Left lung (tissue), 10 donors: ENCODE measurements around the gene OPCML. TPM values are rescaled to one million over a fixed set of nuclear protein-coding genes. Genes with fewer than 3 reads are reported as not detected.

ENCODE experiments used
- ATAC-seq: fragments of 200-7000 bp; cut with Tn5 transposase; one replicate; pipeline ENCODE4 v1.9.1; 2020; ENCODE audit warnings: moderate library complexity
- DNase-seq, 4 donors: peaks; one replicate each; pipeline ENCODE4 v3.0.0-alpha.2; 2013 to 2020
- H3K27ac ChIP-seq, 2 donors: fragments of 200-600 bp; sonication (generic) in 1 of 2; one replicate each; pipeline versions ENCODE4 v1.5.0 to v1.8.0; 2020 to 2021
- H3K27me3 ChIP-seq, 2 donors: fragments of 200-600 bp; sonication (generic) in 1 of 2; one replicate each; pipeline versions ENCODE4 v1.5.0 to v1.8.0; 2020 to 2021
- H3K36me3 ChIP-seq, 2 donors: fragments of 200-600 bp; sonication (generic) in 1 of 2; one replicate each; pipeline versions ENCODE4 v1.5.0 to v1.8.0; 2020 to 2021
- H3K4me1 ChIP-seq, 2 donors: fragments of 200-600 bp; one replicate each; pipeline ENCODE4 v1.8.0; 2021
- H3K4me3 ChIP-seq, 2 donors: fragments of 200-600 bp; sonication (generic) in 1 of 2; one replicate each; pipeline versions ENCODE4 v1.5.0 to v1.8.0; 2020 to 2021; ENCODE audit warnings: mild to moderate bottlenecking in 1 of 2
- H3K9me3 ChIP-seq, 2 donors: fragments of 200-600 bp; sonication (generic) in 1 of 2; one replicate each; pipeline versions ENCODE4 v1.5.0 to v1.8.0; 2020 to 2021
- intact Hi-C, 2 donors: fragments of 100-400 bp; cut with DNase I; formaldehyde crosslinking; loops; one replicate each; pipeline versions ENCODE4 v1.11.2 to v1.14.2; 2022
- polyA plus RNA-seq, 6 donors: library from polyadenylated mRNA; unstranded; fragments of 120-200 nt; gene quantifications; one replicate each; pipeline ENCODE4 v1.2.1, GENCODE V29; 2013; ENCODE audit not compliant: insufficient read length in 6 of 6
- total RNA-seq, 2 donors: library from RNA; stranded (reverse); fragmentation: NEBNext Ultra II Directional; extraction: Animal tissue kit (Norgen Biotek cat#: 25700); gene quantifications; one replicate each; pipeline ENCODE4 v1.2.1, GENCODE V29; 2021
- TF ChIP-seq, protein P1 (sequence below), 2 donors: fragments of 200-600 bp; sonication (generic) in 1 of 2; IDR thresholded peaks; one replicate each; pipeline versions ENCODE4 v1.5.0 to v1.8.0; 2021; ENCODE audit warnings: antibody characterized with exemption in 2 of 2
- donor health status: DM: no; HTN: yes; CAD: no.
- donor health status: DM: no; HTN: no; CAD: no.

OPCML gene
- total and polyA plus RNA-seq, 8 donors, result 0.98 to 5.3 (median 1.9) TPM; not detected in 2

DNA sequence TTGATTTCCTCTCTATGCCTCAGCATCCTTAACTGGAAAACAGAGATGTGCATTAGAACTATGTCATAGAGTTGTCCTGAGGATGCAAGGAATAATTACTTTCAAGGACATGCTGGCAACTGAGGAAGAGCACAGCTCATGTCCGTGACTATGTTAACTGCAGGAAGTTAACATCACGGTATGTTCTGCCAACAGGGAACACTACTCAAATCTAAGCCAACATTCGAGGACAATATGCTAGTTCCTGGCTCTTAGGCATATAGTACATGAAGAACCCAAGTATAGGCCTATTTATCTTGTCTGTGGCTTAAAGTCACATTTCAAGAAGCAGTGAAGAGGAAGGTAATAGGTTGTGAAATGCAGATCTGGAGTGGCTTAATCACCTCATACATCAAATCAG, 1032.6 kb downstream of the OPCML start:
- Histone ChIP-seq H3K4me1 (no peaks in the 10 kb centered on the region), H3K27ac (no peak overlapping the region), H3K4me3 (no peak overlapping the region), H3K9me3 (no peaks in the 10 kb centered on the region), H3K36me3 (no peaks in the 10 kb centered on the region), H3K27me3 (no peaks in the 10 kb centered on the region)
- ATAC-seq (no peak), DNase-seq (no peak)
- intact Hi-C loops, result no loop called here
- TF ChIP-seq, protein P1, sequence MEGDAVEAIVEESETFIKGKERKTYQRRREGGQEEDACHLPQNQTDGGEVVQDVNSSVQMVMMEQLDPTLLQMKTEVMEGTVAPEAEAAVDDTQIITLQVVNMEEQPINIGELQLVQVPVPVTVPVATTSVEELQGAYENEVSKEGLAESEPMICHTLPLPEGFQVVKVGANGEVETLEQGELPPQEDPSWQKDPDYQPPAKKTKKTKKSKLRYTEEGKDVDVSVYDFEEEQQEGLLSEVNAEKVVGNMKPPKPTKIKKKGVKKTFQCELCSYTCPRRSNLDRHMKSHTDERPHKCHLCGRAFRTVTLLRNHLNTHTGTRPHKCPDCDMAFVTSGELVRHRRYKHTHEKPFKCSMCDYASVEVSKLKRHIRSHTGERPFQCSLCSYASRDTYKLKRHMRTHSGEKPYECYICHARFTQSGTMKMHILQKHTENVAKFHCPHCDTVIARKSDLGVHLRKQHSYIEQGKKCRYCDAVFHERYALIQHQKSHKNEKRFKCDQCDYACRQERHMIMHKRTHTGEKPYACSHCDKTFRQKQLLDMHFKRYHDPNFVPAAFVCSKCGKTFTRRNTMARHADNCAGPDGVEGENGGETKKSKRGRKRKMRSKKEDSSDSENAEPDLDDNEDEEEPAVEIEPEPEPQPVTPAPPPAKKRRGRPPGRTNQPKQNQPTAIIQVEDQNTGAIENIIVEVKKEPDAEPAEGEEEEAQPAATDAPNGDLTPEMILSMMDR (IDR thresholded peaks at IDR 0.05), result no peak

DNA sequence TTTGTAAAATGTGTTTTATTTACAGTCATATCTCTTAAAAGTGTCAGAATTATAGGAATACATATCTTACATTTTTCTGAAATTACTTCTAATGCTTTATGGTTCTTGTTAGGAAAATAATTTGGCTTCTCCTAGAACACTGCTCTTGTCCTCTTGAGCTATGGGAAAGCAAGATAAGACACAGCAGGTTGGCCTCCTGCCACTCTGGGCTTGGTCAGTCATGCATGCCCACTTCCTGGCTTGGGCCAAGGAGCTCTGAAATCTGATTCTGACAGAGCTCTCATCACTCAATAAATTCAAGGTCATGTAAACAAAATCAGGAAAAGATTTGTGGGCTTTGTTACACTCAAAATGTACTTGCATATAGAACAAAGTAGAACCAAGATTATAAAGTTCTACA, 1036.0 kb downstream of the OPCML start:
- no peak overlapping the region for H3K4me3 ChIP-seq
- ATAC-seq (no peak), DNase-seq (no peak)
- TF ChIP-seq, protein P1 (IDR thresholded peaks at IDR 0.05), result no peak
- H3K9me3 ChIP-seq, result no peaks in the 10 kb centered on the region
- H3K27ac ChIP-seq, result no peak overlapping the region
- H3K4me1 ChIP-seq, result no peaks in the 10 kb centered on the region
- intact Hi-C loops, result no loop called here
- H3K27me3 ChIP-seq, result no peaks in the 10 kb centered on the region
- H3K36me3 ChIP-seq, result no peaks in the 10 kb centered on the region

DNA sequence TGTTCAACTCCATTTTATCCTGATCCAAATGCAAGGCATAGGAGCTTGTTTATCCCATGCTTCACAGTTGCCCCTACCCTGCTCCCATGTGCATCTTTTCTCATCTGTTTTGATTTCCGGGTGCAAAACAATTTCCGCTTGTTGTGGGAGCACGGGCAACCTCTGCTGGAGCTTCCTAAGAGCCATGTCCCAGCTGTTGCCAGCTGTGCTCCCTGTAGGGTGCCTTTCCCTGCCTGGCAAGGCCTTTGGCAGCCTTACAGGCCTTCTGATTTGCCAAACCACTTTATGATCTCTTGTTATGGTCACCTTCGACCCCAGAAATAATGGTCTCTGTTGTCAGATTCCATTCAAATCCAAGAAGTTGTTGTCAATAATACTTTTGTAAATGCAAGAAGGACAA, 1038.5 kb downstream of the OPCML start:
- Histone ChIP-seq H3K27me3 (no peaks in the 10 kb centered on the region), H3K27ac (no peak overlapping the region), H3K9me3 (no peaks in the 10 kb centered on the region), H3K36me3 (no peaks in the 10 kb centered on the region), H3K4me3 (no peak overlapping the region), H3K4me1 (no peaks in the 10 kb centered on the region)
- intact Hi-C loops, result no loop called here
- ATAC-seq (no peak), DNase-seq (no peak)
- TF ChIP-seq, protein P1 (IDR thresholded peaks at IDR 0.05), result no peak

DNA sequence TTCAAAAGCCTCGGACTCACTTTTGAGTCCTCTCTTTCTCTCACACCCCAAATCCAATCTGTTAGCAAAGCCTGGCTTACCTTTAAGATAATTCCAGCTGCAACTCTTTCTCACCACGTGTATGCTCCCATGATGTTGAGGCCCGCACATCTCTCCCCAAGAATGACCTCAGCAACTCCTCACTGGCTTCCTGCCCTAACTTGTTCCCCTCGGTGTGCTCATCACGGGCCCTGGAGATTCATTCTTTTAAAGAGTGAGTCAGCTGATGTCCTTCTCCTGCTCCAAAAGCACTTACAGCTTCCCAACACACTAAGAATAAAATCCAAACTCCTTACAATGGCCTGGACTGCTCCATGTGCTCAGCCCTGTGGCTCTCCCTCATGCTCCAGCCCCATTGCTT, 1041.3 kb downstream of the OPCML start:
- TF ChIP-seq, protein P1 (IDR thresholded peaks at IDR 0.05), result no peak
- Histone ChIP-seq H3K27ac (no peak overlapping the region), H3K36me3 (no peaks in the 10 kb centered on the region), H3K4me3 (no peak overlapping the region), H3K9me3 (peaks cover 0 to 2% of the 10 kb centered on the region in 2 donors), H3K27me3 (no peaks in the 10 kb centered on the region), H3K4me1 (no peaks in the 10 kb centered on the region)
- intact Hi-C loops, result no loop called here
- no peak for DNase-seq
- no peak for ATAC-seq

DNA sequence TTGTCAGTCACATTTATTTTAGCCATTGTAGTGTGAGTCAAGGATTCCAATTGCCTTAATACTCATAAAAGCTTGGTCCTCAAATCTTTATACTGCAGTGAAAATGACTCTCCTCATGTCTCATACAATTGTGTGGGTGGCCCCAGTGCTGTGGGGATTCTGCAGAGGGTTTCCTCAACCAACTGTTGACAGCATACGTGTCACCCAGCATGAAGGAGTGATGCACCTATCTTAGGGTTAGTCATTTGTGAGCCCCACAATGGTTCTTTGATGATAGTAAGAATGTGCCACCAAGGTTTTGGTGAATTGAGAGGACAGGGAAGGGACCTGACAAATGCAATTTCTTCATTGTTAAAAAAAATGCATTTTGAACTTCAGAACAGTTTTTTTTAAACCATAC, 1046.2 kb downstream of the OPCML start:
- intact Hi-C loops, result no loop called here
- Histone ChIP-seq H3K27me3 (no peaks in the 10 kb centered on the region), H3K27ac (no peak overlapping the region), H3K9me3 (peaks cover 0 to 11% of the 10 kb centered on the region in 2 donors), H3K4me3 (no peak overlapping the region), H3K4me1 (no peaks in the 10 kb centered on the region), H3K36me3 (no peaks in the 10 kb centered on the region)
- TF ChIP-seq, protein P1 (IDR thresholded peaks at IDR 0.05), result no peak
- no peak for DNase-seq
- no peak for ATAC-seq
